ENCODE data around the gene LMO7. TPM values are rescaled to one million over a fixed set of nuclear protein-coding genes. Genes with fewer than 3 reads are reported as not detected.

Gene LMO7
- total RNA-seq, 1 donor from 2014 or later = 447 TPM

DNA sequence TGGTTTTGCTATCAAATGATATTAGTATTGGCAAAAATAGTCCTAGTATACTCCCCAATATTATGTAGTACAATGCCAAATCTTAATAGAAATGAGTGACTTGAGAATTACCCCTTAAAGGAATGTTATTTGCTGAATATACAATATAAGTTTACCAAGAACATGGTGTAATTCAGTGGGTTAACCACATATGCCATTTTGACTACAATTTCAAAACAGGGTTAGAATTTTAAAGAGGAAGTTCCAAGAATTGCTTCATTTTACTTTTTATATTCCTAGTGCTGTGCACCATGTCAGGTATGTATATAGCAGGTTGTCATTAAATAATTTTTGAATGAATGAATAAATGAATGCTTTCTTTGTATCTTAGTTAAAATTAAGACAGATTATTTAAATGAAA lies 66.3 kb downstream of the LMO7 start:
- no peak for DNase-seq
- H3K27me3 ChIP-seq (ENCODE audit: low read depth) = no peaks in the 10 kb centered on the region
- ATAC-seq = no peak
- intact Hi-C loops (cut with DNase I) = no loop called here
- H3K4me1 ChIP-seq = peaks cover 11% of the 10 kb centered on the region
- H3K27ac ChIP-seq = no peak overlapping the region
- no peak overlapping the region for H3K4me3 ChIP-seq
- no peaks in the 10 kb centered on the region for H3K9me3 ChIP-seq
- TF ChIP-seq, protein P1, sequence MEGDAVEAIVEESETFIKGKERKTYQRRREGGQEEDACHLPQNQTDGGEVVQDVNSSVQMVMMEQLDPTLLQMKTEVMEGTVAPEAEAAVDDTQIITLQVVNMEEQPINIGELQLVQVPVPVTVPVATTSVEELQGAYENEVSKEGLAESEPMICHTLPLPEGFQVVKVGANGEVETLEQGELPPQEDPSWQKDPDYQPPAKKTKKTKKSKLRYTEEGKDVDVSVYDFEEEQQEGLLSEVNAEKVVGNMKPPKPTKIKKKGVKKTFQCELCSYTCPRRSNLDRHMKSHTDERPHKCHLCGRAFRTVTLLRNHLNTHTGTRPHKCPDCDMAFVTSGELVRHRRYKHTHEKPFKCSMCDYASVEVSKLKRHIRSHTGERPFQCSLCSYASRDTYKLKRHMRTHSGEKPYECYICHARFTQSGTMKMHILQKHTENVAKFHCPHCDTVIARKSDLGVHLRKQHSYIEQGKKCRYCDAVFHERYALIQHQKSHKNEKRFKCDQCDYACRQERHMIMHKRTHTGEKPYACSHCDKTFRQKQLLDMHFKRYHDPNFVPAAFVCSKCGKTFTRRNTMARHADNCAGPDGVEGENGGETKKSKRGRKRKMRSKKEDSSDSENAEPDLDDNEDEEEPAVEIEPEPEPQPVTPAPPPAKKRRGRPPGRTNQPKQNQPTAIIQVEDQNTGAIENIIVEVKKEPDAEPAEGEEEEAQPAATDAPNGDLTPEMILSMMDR (IDR thresholded peaks at IDR 0.05) = no peak
- H3K36me3 ChIP-seq = no peaks in the 10 kb centered on the region

DNA sequence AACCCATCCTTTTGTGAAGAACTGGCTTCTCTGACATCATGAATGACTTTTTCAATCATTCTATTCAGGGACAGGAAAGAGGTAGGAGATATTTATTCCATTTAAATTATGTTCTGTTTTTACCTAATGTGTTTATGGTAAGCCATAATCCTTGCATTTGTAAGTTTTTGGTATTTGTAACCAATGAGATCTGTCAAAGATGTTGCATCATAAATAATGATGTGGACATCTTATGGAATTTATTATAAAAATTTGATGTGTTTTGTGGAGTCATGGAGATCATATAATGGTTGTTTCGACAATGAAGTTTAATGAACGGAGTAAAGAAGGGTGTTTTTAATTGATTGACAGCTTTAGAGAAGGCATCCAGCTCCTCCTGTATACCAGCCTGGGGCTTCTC lies 67.6 kb downstream of the LMO7 start:
- peak overlapping the region; percentile 82 for H3K27ac ChIP-seq
- DNase-seq (no peak), ATAC-seq (no peak)
- no peak overlapping the region for H3K4me3 ChIP-seq
- intact Hi-C loops (cut with DNase I) = no loop called here
- H3K27me3 ChIP-seq (ENCODE audit: low read depth) = no peaks in the 10 kb centered on the region
- TF ChIP-seq, protein P1 (IDR thresholded peaks at IDR 0.05) = no peak
- no peaks in the 10 kb centered on the region for H3K36me3 ChIP-seq
- H3K9me3 ChIP-seq = no peaks in the 10 kb centered on the region
- peaks cover 11% of the 10 kb centered on the region for H3K4me1 ChIP-seq

DNA sequence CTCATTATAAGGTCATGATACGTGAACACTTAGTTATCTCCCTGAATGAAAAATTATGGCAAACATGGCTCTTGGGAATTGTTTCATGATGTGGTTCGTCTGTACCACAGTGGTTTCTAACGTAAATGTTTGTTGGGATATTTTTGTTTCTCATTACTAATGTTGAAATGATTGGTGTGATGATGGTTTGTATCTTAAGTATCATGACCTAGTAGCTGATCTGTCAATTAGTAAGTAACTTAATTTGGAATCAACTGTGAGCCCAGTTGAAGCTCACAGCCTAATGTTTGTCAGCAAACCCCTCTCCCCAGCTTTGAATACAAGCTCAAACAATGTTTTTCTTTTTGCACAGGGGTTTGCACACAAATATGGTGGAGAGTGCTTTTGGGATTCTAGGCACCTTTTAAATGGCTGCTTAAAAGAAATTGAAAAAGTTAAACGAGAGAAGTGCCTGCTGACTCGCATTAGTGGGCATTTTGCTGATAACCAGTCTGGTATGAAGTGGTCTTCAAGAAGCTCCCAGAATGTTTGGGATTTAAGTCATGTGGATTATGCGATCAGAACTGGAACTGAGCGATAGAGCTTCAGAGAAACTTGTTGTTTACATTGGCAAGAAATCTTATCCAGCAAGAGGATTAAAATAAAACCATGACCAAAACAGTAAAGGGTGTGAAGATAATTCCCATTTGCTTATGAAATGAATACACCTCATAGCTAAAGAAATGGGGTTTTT lies 68.2 kb downstream of the LMO7 start:
- intact Hi-C loops (cut with DNase I) = no loop called here
- DNase-seq (no peak), ATAC-seq (peak; percentile 73 to 79)
- Histone ChIP-seq H3K4me3 (peak overlapping the region; percentile 12), H3K9me3 (no peaks in the 10 kb centered on the region), H3K36me3 (no peaks in the 10 kb centered on the region), H3K4me1 (peaks cover 11% of the 10 kb centered on the region), H3K27me3 (ENCODE audit: low read depth) (no peaks in the 10 kb centered on the region), H3K27ac (peak overlapping the region; percentile 82)
- TF ChIP-seq, protein P1 (IDR thresholded peaks at IDR 0.05) = no peak

DNA sequence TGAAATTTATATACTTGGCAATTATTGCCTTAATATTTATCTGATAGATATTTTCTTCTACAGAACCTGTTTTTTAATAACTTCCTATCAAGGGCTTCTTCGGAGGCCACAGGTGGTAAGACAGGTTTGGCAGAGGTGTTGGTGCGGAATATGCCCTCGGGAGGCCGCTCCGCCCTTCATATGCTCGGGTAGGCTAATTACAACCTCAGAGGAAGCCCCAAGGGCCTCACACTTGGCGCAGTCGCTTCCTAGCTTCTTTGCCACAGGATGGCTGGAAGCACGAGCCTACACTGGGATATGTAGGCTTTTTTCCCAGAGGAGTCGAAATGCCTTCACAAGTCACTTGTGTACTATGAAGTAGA lies 68.8 kb downstream of the LMO7 start:
- intact Hi-C loops (cut with DNase I) = no loop called here
- TF ChIP-seq, protein P1 (IDR thresholded peaks at IDR 0.05) = no peak
- ATAC-seq (peak; percentile 93 to 94), DNase-seq (peak; percentile 79)
- peak overlapping the region; percentile 12 for H3K4me3 ChIP-seq
- H3K36me3 ChIP-seq = no peaks in the 10 kb centered on the region
- H3K27me3 ChIP-seq (ENCODE audit: low read depth) = no peaks in the 10 kb centered on the region
- H3K4me1 ChIP-seq = peaks cover 11% of the 10 kb centered on the region
- H3K27ac ChIP-seq = peak overlapping the region; percentile 82
- H3K9me3 ChIP-seq = no peaks in the 10 kb centered on the region

DNA sequence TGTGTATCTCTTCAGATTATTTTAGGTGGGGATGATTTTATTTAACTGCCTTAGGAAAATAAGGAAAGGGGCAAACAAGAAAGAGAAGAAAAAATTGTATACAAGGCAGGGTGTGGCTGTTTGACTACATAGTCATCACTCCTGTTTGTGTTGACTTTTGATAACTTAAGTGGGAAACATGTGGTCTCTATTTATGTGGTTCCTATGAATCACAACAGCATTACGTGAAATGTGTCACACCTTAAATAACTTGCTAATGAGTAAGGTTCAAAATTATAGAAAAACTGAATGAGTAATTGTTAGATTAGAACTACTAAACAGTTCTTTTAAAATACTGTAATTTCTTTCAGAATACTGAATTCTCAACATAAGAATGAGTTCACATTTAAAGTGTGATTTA lies 69.3 kb downstream of the LMO7 start:
- ATAC-seq (peak; percentile 90 to 95), DNase-seq (no peak)
- no peak overlapping the region for H3K4me3 ChIP-seq

More for the DNA sequence above, 69.3 kb downstream of the LMO7 start:
- Histone ChIP-seq H3K4me1 (peaks cover 11% of the 10 kb centered on the region), H3K27ac (peak overlapping the region; percentile 82), H3K36me3 (no peaks in the 10 kb centered on the region), H3K27me3 (ENCODE audit: low read depth) (no peaks in the 10 kb centered on the region), H3K9me3 (no peaks in the 10 kb centered on the region)
- intact Hi-C loops (cut with DNase I) = no loop called here
- TF ChIP-seq, protein P1 (IDR thresholded peaks at IDR 0.05) = no peak

All from lower lobe of right lung (tissue), 2 donors.